NB4 (cell line): Measurements from ENCODE around the gene PAM16.

Experiments
- DNase-seq: peaks from one replicate; pipeline ENCODE4 v3.0.0; 2010; ENCODE audit warnings: low read depth
- H3K4me3 ChIP-seq: one replicate; pipeline ENCODE4 v1.5.1; 2011; ENCODE audit warnings: mild to moderate bottlenecking, low read depth, low read length, moderate library complexity
- CTCF ChIP-seq: IDR thresholded peaks from one replicate; pipeline ENCODE4 v1.5.1; 2012; ENCODE audit warnings: low read depth, low read length
- MYC ChIP-seq: IDR thresholded peaks from 2 replicates; pipeline ENCODE4 v1.6.1; 2011; ENCODE audit warnings: low read depth, low read length
- POLR2A ChIP-seq: IDR thresholded peaks from 2 replicates; pipeline ENCODE4 v1.6.1; 2011; ENCODE audit warnings: mild to moderate bottlenecking; ENCODE audit not compliant: insufficient read length; ENCODE audit errors: extremely low read depth
- TF ChIP-seq, protein P1 (sequence below): IDR thresholded peaks from 2 replicates; pipeline ENCODE4 v1.6.1; 2011; ENCODE audit warnings: low read depth, low read length

The PAM16 gene

GRCh38 chr16:4309102-4309832 is 41.9 kb downstream of the PAM16 start:
- no peak overlapping the region for H3K4me3 ChIP-seq
- no peak for TF ChIP-seq CTCF
- TF ChIP-seq MYC, result no peak
- TF ChIP-seq POLR2A, result no peak
- TF ChIP-seq, protein P1, sequence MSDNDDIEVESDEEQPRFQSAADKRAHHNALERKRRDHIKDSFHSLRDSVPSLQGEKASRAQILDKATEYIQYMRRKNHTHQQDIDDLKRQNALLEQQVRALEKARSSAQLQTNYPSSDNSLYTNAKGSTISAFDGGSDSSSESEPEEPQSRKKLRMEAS, result no peak
- DNase-seq, result no peak

DNA sequence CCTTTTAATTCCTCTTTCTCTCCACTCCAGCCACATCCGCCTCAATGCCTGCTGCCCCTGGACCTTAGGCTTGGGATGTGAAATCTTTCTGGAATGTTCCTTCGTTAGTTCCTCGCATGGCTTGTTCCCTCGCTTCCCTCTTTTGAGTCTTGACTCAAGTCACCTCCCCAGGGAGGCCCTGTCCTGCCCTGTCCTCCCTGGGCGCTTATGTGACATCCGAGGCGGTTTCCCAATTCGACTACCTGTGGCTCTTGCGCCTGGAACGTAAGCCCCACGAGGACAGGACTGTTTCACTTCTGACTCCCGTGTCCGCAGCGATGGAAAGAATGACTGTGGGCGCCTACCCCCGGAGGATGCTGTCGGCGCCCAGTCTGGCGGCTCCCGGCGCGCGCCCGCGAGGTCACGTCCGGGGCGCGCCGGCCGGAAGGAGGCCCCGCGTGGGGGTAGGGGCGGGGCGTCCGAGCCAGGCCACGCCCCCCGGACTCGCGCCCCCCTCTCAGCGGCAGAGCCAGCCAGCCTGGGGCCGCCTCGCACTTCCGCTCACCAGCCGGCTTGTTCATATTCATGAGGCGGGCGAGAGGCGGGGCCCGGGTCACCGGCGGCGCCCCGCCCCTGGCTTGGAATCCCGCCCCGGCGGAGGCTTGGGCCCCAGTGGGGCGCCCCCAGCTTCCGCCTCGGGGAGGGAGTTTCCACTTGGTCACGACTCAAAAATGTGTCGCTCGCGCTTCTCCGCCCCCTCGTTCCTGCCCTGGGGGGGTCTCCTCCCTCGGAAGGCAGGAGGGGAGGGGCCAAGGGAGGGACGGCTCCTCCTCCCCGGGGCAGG is 43.7 kb downstream of the PAM16 start:
- peak; percentile 96 for DNase-seq
- peak overlapping the region; percentile 80 for H3K4me3 ChIP-seq
- TF ChIP-seq POLR2A (peak; percentile 64), CTCF (no peak), MYC (peak; percentile 45)
- TF ChIP-seq, protein P1, result peak; percentile 5

DNA sequence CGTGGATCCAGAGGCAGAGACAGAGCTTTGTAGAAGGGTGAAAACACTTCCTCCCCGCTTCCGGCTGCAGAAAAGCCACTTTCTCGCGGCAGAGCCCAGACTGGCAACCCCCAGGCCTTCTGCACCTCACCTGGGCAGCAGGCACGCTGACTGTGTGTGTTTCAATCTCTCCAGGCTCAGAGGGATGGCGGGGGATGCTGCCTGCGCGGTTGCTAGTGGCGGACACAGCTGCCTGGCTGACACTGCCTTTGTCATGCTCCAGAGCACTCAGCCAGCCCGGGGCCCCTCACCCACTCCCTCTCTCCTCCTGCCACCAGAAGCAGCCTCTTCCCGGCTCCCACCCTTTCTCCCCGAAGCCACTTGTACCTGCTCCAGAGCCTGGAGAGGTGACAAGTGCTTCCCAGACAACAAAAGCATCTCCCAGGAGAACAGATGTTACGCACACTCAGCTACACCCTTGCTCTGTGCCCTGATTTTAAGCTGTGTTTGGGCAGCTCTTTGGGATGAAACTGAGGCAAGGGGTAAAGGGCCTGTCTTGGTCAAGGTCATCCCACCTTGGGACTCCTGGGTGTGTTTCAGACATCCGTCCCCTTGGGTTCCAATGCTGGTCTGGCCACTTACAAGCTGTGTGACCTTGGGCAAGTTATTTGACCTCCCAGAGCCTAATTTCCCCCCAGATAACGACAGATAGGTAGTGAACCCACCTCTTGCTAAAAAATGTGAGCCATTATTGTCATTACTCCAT is 44.5 kb downstream of the PAM16 start:
- H3K4me3 ChIP-seq, result peak overlapping the region; percentile 80
- no peak for DNase-seq
- TF ChIP-seq CTCF, result no peak
- no peak for TF ChIP-seq POLR2A
- TF ChIP-seq MYC, result no peak
- TF ChIP-seq, protein P1, result no peak

GRCh38 chr16:4303973-4304372 is 47.1 kb downstream of the PAM16 start:
- DNase-seq, result no peak
- H3K4me3 ChIP-seq, result no peak overlapping the region
- TF ChIP-seq, protein P1, result no peak
- TF ChIP-seq POLR2A, result no peak
- TF ChIP-seq CTCF, result no peak
- TF ChIP-seq MYC, result no peak

DNA sequence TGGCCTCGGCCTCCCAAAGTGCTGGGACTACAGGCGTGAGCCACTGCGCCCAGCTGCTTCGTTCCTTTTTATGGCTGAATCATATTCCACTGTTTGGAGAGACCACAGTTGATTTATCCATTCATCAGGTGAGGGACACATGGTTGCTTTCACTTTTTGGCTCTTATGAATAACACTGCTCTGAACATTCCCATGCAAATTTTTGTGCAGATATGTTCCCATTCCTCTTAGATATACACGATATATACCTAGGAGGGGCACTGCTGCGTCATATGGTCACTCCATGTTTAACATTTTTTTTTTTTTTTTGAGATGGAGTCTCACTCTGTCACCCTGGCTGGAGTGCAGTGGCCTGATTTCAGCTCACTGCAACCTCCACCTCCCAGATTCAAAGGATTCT is 49.2 kb downstream of the PAM16 start:
- TF ChIP-seq POLR2A (no peak), MYC (no peak), CTCF (no peak)
- TF ChIP-seq, protein P1, result no peak
- no peak overlapping the region for H3K4me3 ChIP-seq
- DNase-seq, result no peak
